Caco-2 (cell line): Measurements from ENCODE around the gene CHRNA3. TPM values are rescaled to one million over a fixed set of nuclear protein-coding genes. Genes with fewer than 3 reads are reported as not detected.

Source experiments
- BruUV-seq: library from RNA; stranded (reverse); fragments of 400-500 nt; replicated peaks from 2 replicates; lab custom pipeline; 2021; lab: Mats Ljungman, UMichigan
- CTCF ChIA-PET: fragments of 300-600 bp; sonication (Branson Sonifier 250); formaldehyde crosslinking; loops from one replicate; lab custom pipeline; 2022; ENCODE audit warnings: antibody characterized with exemption; lab: Charles Lee
- POLR2A ChIA-PET: fragments of 300-600 bp; sonication (Branson Sonifier 250); formaldehyde crosslinking; loops from one replicate; lab custom pipeline; 2022; ENCODE audit warnings: antibody characterized with exemption; lab: Charles Lee
- DNase-seq, 2 experiments: peaks; one replicate each; pipeline versions ENCODE4 v3.0.0 to v3.0.0-alpha.2; 2020 to 2022
- H3K27me3 ChIP-seq: replicated peaks from 2 replicates; pipeline ENCODE4 v1.6.0; 2011; ENCODE audit warnings: low read length; ENCODE audit not compliant: control insufficient read depth, insufficient read depth
- H3K36me3 ChIP-seq: 2 replicates; pipeline ENCODE4 v1.5.1; 2011; ENCODE audit warnings: low read length; ENCODE audit not compliant: control insufficient read depth, insufficient read depth
- H3K4me1 ChIP-seq: fragments of 250-450 bp; sonication (Bioruptor Pico); 2 replicates; pipeline ENCODE4 v1.5.1; 2020; ENCODE audit warnings: mild to moderate bottlenecking
- H3K4me3 ChIP-seq: 2 replicates; pipeline ENCODE4 v1.5.1; 2011; ENCODE audit warnings: low read depth, mild to moderate bottlenecking, control low read depth, low read length
- H3K9me3 ChIP-seq: fragments of 250-450 bp; sonication (Bioruptor Pico); 2 replicates; pipeline ENCODE4 v1.5.1; 2020; ENCODE audit warnings: mild to moderate bottlenecking, moderate library complexity
- H3K27ac Mint-ChIP-seq: one replicate; pipeline ENCODE4 v1.8.0; 2022; ENCODE audit warnings: mixed read lengths; ENCODE audit not compliant: unreplicated experiment
- H3K27me3 Mint-ChIP-seq: one replicate; pipeline ENCODE4 v1.8.0; 2022; ENCODE audit warnings: mixed read lengths; ENCODE audit not compliant: insufficient read depth, unreplicated experiment
- H3K36me3 Mint-ChIP-seq: one replicate; pipeline ENCODE4 v1.8.0; 2022; ENCODE audit warnings: mild to moderate bottlenecking, mixed read lengths; ENCODE audit not compliant: insufficient read depth, unreplicated experiment
- H3K4me1 Mint-ChIP-seq: one replicate; pipeline ENCODE4 v1.8.0; 2022; ENCODE audit warnings: low read depth, mixed read lengths; ENCODE audit not compliant: unreplicated experiment
- H3K4me3 Mint-ChIP-seq: one replicate; pipeline ENCODE4 v1.8.0; 2022; ENCODE audit warnings: mild to moderate bottlenecking, moderate library complexity, mixed read lengths; ENCODE audit not compliant: unreplicated experiment
- H3K9me3 Mint-ChIP-seq: one replicate; pipeline ENCODE4 v1.8.0; 2022; ENCODE audit warnings: mixed read lengths; ENCODE audit not compliant: unreplicated experiment
- CTCF ChIP-seq, 2 experiments: fragments of 200-600 bp in 1 of 2; IDR thresholded peaks; 1 replicate in 1 of 2; 2 replicates in 1 of 2; pipeline versions ENCODE4 v1.5.1 to v1.8.0; 2011 to 2022; ENCODE audit warnings: antibody characterized with exemption in 1 of 2, control low read depth in 1 of 2, inconsistent platforms in 1 of 2, low read depth in 1 of 2, low read length in 1 of 2, mild to moderate bottlenecking in 1 of 2, moderate library complexity in 1 of 2; ENCODE audit not compliant: insufficient read depth in 1 of 2, severe bottlenecking in 1 of 2, unreplicated experiment in 1 of 2
- intact Hi-C: fragments of 100-400 bp; cut with micrococcal nuclease; formaldehyde crosslinking; loops from one replicate; pipeline ENCODE4 v1.10.0; 2022; ENCODE audit not compliant: unreplicated experiment
- total RNA-seq: library from RNA; stranded (reverse); gene quantifications from 2 replicates; pipeline ENCODE4 v1.2.3, GENCODE V29; 2022

CHRNA3 gene
- total RNA-seq, 1 experiment from 2014 or later, result not detected

DNA sequence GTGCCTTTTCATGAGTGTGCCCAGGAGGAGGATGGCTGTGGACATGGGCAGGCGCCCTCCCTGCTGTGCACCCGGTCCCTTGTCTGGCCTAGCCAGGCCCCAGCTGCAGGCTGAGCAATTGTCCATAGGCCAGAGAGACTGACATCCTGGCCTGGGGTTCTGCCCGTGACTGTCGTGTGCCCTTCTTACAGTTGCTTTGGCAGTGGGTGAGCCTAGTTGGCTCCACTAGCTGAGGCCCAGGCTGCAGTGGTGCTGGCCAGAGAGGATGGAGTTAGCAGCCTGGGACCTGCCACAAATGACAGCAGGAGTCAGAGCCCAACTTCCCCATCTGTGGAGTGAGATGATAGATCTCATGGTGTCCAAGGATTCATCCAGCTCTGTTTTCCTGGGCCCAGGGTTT is 29.2 kb upstream of the CHRNA3 start:
- Mint-ChIP-seq H3K36me3 (no peaks in the 10 kb centered on the region), H3K4me3 (no peak overlapping the region), H3K9me3 (no peaks in the 10 kb centered on the region), H3K27me3 (no peaks in the 10 kb centered on the region), H3K4me1 (no peaks in the 10 kb centered on the region), H3K27ac (no peak overlapping the region)
- ChIA-PET POLR2A (no interaction called here), CTCF (no interaction called here)
- TF ChIP-seq CTCF (IDR thresholded peaks at IDR 0.05; ENCODE audit: insufficient read depth in 1 of 2, low read depth in 1 of 2, low read length in 1 of 2, severe bottlenecking in 1 of 2, unreplicated experiment in 1 of 2), result no peak
- H3K4me3 ChIP-seq, result no peak overlapping the region
- no TSS peak for BruUV-seq
- DNase-seq, result no peak
- intact Hi-C loops, result no loop called here
- H3K36me3 ChIP-seq, result no peaks in the 10 kb centered on the region
- H3K9me3 ChIP-seq, result no peaks in the 10 kb centered on the region
- peaks cover 1% of the 10 kb centered on the region for H3K27me3 ChIP-seq
- no peaks in the 10 kb centered on the region for H3K4me1 ChIP-seq

DNA sequence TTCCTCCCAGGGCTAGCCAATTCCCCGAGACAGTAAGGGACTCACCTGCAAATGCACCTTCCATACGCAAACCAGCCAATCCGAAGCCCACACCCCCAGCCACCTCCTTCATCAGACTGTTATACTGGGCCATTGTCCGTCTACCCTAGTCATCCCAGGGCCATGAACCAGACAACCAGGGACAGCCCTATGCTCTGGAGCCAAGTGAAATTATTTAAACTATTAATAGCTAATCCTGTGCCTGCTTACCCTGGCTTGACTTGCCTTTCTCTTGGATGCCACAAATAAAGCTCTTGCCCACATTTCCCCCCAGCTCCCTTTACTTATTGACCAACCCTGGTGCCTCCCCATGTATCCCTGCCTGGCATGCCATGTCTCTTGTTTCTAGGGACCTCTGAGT is 24.2 kb upstream of the CHRNA3 start:
- no peaks in the 10 kb centered on the region for H3K9me3 ChIP-seq
- no peak overlapping the region for H3K27ac Mint-ChIP-seq
- no peaks in the 10 kb centered on the region for H3K4me1 Mint-ChIP-seq
- BruUV-seq, result no TSS peak
- no peaks in the 10 kb centered on the region for H3K36me3 ChIP-seq
- H3K27me3 ChIP-seq, result no peaks in the 10 kb centered on the region
- H3K4me1 ChIP-seq, result no peaks in the 10 kb centered on the region
- no peaks in the 10 kb centered on the region for H3K9me3 Mint-ChIP-seq
- H3K4me3 ChIP-seq, result no peak overlapping the region
- TF ChIP-seq CTCF (IDR thresholded peaks at IDR 0.05; ENCODE audit: insufficient read depth in 1 of 2, low read depth in 1 of 2, low read length in 1 of 2, severe bottlenecking in 1 of 2, unreplicated experiment in 1 of 2), result no peak
- H3K36me3 Mint-ChIP-seq, result no peaks in the 10 kb centered on the region
- POLR2A ChIA-PET, result no interaction called here
- H3K4me3 Mint-ChIP-seq, result no peak overlapping the region
- H3K27me3 Mint-ChIP-seq, result no peaks in the 10 kb centered on the region
- no peak for DNase-seq
- intact Hi-C loops, result no loop called here
- CTCF ChIA-PET, result no interaction called here

- ChIA-PET POLR2A (no interaction called here), CTCF (no interaction called here)
- Histone ChIP-seq H3K9me3 (no peaks in the 10 kb centered on the region), H3K27me3 (no peaks in the 10 kb centered on the region), H3K4me1 (no peaks in the 10 kb centered on the region), H3K36me3 (no peaks in the 10 kb centered on the region), H3K4me3 (no peak overlapping the region)
- intact Hi-C loops, result no loop called here
- Mint-ChIP-seq H3K27ac (no peak overlapping the region), H3K36me3 (no peaks in the 10 kb centered on the region), H3K27me3 (peaks cover under 1% of the 10 kb centered on the region), H3K4me3 (no peak overlapping the region), H3K4me1 (no peaks in the 10 kb centered on the region), H3K9me3 (no peaks in the 10 kb centered on the region)
- BruUV-seq, result no TSS peak
- no peak for TF ChIP-seq CTCF (IDR thresholded peaks at IDR 0.05; ENCODE audit: insufficient read depth in 1 of 2, low read depth in 1 of 2, low read length in 1 of 2, severe bottlenecking in 1 of 2, unreplicated experiment in 1 of 2)
- no peak for DNase-seq
Measured at GRCh38 chr15:78642331-78642730, 21.5 kb upstream of the CHRNA3 start.
